HepG2 (cell line): ENCODE measurements around the gene MICAL3. TPM values are rescaled to one million over a fixed set of nuclear protein-coding genes. Genes with fewer than 3 reads are reported as not detected.
A peak's percentile ranks its signal among the peaks of the same experiment; 100 is the strongest.

Experiments used
- HMG20A ChIP-seq: IDR thresholded peaks from 2 replicates; pipeline ENCODE4 v1.6.1; 2016; ENCODE audit warnings: borderline replicate concordance
- HNRNPLL ChIP-seq: fragments of 200-400 bp; formaldehyde crosslinking; IDR thresholded peaks from 2 replicates; pipeline ENCODE4 v1.6.1; 2017; ENCODE audit warnings: mild to moderate bottlenecking, low read depth, low read length; ENCODE audit not compliant: poor library complexity, severe bottlenecking
- HOXA3 ChIP-seq: sonication (generic); formaldehyde crosslinking; IDR thresholded peaks from 2 replicates; pipeline ENCODE4 v1.5.0; 2020; ENCODE audit warnings: missing genetic modification reagents
- ISL2 ChIP-seq: sonication (generic); formaldehyde crosslinking; IDR thresholded peaks from 2 replicates; pipeline ENCODE4 v1.5.0; 2020; ENCODE audit warnings: missing genetic modification reagents
- MZF1 ChIP-seq: sonication (generic); formaldehyde crosslinking; IDR thresholded peaks from 2 replicates; pipeline ENCODE4 v1.8.1; 2023; ENCODE audit warnings: mild to moderate bottlenecking, missing genetic modification reagents, borderline replicate concordance
- NFYC ChIP-seq: IDR thresholded peaks from 2 replicates; pipeline ENCODE4 v1.6.1; 2016; ENCODE audit warnings: missing genetic modification reagents, missing compliant biosample characterization
- RORA ChIP-seq: sonication (generic); formaldehyde crosslinking; IDR thresholded peaks from 2 replicates; pipeline ENCODE4 v1.5.0; 2020; ENCODE audit warnings: mild to moderate bottlenecking, missing genetic modification reagents, moderate library complexity
- SATB2 ChIP-seq: sonication (generic); formaldehyde crosslinking; IDR thresholded peaks from 2 replicates; pipeline ENCODE4 v1.5.0; 2020; ENCODE audit warnings: missing genetic modification reagents
- SMAD3 ChIP-seq: sonication (generic); formaldehyde crosslinking; IDR thresholded peaks from 2 replicates; pipeline ENCODE4 v1.4.0; 2020; ENCODE audit warnings: missing genetic modification reagents
- SSRP1 ChIP-seq: IDR thresholded peaks from 2 replicates; pipeline ENCODE4 v1.6.1; 2016; ENCODE audit warnings: control low read depth
- ZFAT ChIP-seq: sonication (generic); formaldehyde crosslinking; conservative IDR thresholded peaks from 2 replicates; pipeline ENCODE4 v1.8.1; 2023; ENCODE audit warnings: missing genetic modification reagents, inconsistent platforms
- ZNF224 ChIP-seq: sonication (generic); formaldehyde crosslinking; IDR thresholded peaks from 2 replicates; pipeline ENCODE4 v1.5.0; 2020; ENCODE audit warnings: mild to moderate bottlenecking, missing genetic modification reagents
- ZNF30 ChIP-seq: sonication (generic); formaldehyde crosslinking; IDR thresholded peaks from 2 replicates; pipeline ENCODE4 v1.5.0; 2020; ENCODE audit warnings: mild to moderate bottlenecking, missing genetic modification reagents
- ZNF446 ChIP-seq: sonication (generic); formaldehyde crosslinking; IDR thresholded peaks from 2 replicates; pipeline ENCODE4 v1.5.0; 2020; ENCODE audit warnings: mild to moderate bottlenecking, missing genetic modification reagents
- ZNF557 ChIP-seq: sonication (generic); formaldehyde crosslinking; IDR thresholded peaks from 2 replicates; pipeline ENCODE4 v1.4.0; 2020; ENCODE audit warnings: missing genetic modification reagents
- ZNF720 ChIP-seq: sonication (generic); formaldehyde crosslinking; IDR thresholded peaks from 2 replicates; pipeline ENCODE4 v1.4.0; 2020; ENCODE audit warnings: missing genetic modification reagents
- ZSCAN9 ChIP-seq: IDR thresholded peaks from 2 replicates; pipeline ENCODE4 v1.6.1; 2016; ENCODE audit warnings: borderline replicate concordance
- polyA plus RNA-seq, 8 experiments: library from polyadenylated mRNA; depleted of rRNA in 3 of 8; stranded (reverse) in 7 of 8; unstranded in 1 of 8; fragments of >200 nt; fragmentation: Illumina TruSeq in 4 of 8; extraction: Trizol in 4 of 8; gene quantifications; 2 replicates each; pipeline versions ENCODE4 v1.2.1 to v1.2.3, GENCODE V29; 2011 to 2016; ENCODE audit warnings: low read depth in 4 of 8, missing spikeins in 1 of 8, mixed read lengths in 1 of 8; ENCODE audit not compliant: insufficient read depth in 1 of 8
- total RNA-seq, 5 experiments: library from RNA; depleted of rRNA; stranded (reverse); fragments of >200 nt; fragmentation: Illumina TruSeq; extraction: Trizol; gene quantifications; 2 replicates each; pipeline ENCODE4 v1.2.3, GENCODE V29; 2016; ENCODE audit warnings: low read depth in 1 of 5
- TF ChIP-seq, protein P1 (sequence below): conservative IDR thresholded peaks from 2 replicates; pipeline ENCODE4 v1.6.1; 2018; ENCODE audit warnings: missing genetic modification reagents
- TF ChIP-seq, protein P2 (sequence below): sonication (generic); formaldehyde crosslinking; IDR thresholded peaks from 2 replicates; pipeline ENCODE4 v1.5.1; 2020; ENCODE audit warnings: mild to moderate bottlenecking, missing genetic modification reagents
- TF ChIP-seq, protein P3 (sequence below): sonication (generic); formaldehyde crosslinking; IDR thresholded peaks from 2 replicates; pipeline ENCODE4 v1.9.0; 2021; ENCODE audit warnings: missing genetic modification reagents, borderline replicate concordance
- TF ChIP-seq, protein P4 (sequence below): sonication (generic); formaldehyde crosslinking; IDR thresholded peaks from 2 replicates; pipeline ENCODE4 v1.4.0; 2020; ENCODE audit warnings: missing genetic modification reagents, borderline replicate concordance

The MICAL3 gene
- total and polyA plus RNA-seq, 2 of the 13 experiments (the other 11 are each of a cell fraction or from before 2014, with no cell fraction given) = 5.3 to 12.5 TPM

DNA sequence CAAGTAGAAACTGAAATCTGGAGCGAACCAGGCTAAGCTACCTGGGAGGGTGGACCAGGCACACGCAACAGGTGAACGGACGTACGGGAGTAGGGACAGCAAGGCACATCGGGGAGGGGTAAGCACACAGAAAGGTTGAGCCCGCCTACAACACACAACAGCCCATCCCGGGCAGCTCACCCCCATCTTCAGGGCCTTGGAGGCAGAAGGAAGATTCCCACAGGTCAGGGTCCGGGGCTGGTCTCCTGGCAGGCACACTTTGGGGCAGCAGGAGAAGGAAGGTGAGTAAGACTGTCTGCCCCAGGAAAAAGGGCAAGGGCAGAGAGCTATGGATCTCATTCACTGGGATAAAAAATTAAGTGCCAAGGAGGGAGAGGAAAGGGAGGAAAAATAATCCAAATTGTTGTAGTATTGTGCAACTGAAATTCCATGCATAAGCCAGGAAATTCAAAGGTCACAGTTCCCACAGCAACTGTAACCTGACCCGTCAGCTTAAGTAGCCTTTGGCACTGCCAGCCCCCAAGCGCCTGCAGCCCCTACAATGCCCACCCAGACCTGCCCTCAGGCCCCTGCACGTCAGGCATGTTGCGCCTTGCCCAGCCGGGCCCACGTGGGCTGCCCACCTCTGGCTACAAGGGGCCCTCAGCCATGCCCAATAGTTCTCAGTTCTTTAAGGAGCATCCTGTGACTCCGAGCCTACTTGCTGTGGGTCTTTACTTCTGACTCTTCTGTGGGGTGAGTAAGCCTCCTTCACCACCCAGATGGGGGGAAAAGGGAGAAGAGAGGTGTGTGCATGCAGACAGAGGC lies 51.8 kb downstream of the MICAL3 start (continued):
- TF ChIP-seq HNRNPLL = peak; percentile 34
- TF ChIP-seq NFYC (CRISPR knock-in tag) = no peak
- TF ChIP-seq ZNF446 = no peak
- no peak for TF ChIP-seq MZF1 (CRISPR knock-in tag)
- no peak for TF ChIP-seq ZNF557 (CRISPR knock-in tag)
- peak; percentile 77; the same call in 1 of the 2 replicates for TF ChIP-seq ISL2 (CRISPR knock-in tag)
- TF ChIP-seq RORA (CRISPR knock-in tag) = no peak
- TF ChIP-seq, protein P1, sequence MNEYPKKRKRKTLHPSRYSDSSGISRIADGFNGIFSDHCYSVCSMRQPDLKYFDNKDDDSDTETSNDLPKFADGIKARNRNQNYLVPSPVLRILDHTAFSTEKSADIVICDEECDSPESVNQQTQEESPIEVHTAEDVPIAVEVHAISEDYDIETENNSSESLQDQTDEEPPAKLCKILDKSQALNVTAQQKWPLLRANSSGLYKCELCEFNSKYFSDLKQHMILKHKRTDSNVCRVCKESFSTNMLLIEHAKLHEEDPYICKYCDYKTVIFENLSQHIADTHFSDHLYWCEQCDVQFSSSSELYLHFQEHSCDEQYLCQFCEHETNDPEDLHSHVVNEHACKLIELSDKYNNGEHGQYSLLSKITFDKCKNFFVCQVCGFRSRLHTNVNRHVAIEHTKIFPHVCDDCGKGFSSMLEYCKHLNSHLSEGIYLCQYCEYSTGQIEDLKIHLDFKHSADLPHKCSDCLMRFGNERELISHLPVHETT (CRISPR knock-in tag) = no peak
- TF ChIP-seq HMG20A (CRISPR knock-in tag) = peak; percentile 61; the same call in 1 of the 2 replicates
- TF ChIP-seq ZNF720 (CRISPR knock-in tag) = 0 out of 2 replicates have a peak, but pooled peaks have one; percentile 19
- TF ChIP-seq SATB2 (CRISPR knock-in tag) = no peak
- peak; percentile 54; the same call in 1 of the 2 replicates for TF ChIP-seq ZNF224 (CRISPR knock-in tag)
- no peak for TF ChIP-seq ZFAT (CRISPR knock-in tag)
- no peak for TF ChIP-seq ZNF30
- TF ChIP-seq SSRP1 (CRISPR knock-in tag) = no peak
- TF ChIP-seq SMAD3 (CRISPR knock-in tag) = no peak
- TF ChIP-seq, protein P2, sequence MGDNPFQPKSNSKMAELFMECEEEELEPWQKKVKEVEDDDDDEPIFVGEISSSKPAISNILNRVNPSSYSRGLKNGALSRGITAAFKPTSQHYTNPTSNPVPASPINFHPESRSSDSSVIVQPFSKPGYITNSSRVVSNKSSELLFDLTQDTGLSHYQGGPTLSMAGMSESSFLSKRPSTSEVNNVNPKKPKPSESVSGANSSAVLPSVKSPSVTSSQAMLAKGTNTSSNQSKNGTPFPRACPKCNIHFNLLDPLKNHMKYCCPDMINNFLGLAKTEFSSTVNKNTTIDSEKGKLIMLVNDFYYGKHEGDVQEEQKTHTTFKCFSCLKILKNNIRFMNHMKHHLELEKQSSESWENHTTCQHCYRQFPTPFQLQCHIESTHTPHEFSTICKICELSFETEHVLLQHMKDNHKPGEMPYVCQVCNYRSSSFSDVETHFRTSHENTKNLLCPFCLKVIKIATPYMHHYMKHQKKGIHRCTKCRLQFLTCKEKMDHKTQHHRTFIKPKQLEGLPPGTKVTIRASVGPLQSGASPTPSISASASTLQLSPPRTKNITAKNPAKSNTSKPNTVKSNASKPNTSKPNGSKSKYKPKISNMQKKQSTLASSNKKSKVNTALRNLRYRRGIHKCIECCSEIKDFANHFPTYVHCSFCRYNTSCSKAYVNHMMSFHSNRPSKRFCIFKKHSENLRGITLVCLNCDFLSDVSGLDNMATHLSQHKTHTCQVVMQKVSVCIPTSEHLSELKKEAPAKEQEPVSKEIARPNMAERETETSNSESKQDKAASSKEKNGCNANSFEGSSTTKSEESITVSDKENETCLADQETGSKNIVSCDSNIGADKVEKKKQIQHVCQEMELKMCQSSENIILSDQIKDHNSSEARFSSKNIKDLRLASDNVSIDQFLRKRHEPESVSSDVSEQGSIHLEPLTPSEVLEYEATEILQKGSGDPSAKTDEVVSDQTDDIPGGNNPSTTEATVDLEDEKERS (CRISPR knock-in tag) = no peak
- peak; percentile 74 for TF ChIP-seq HOXA3 (CRISPR knock-in tag)
- no peak for TF ChIP-seq ZSCAN9 (CRISPR knock-in tag)
- TF ChIP-seq, protein P3, sequence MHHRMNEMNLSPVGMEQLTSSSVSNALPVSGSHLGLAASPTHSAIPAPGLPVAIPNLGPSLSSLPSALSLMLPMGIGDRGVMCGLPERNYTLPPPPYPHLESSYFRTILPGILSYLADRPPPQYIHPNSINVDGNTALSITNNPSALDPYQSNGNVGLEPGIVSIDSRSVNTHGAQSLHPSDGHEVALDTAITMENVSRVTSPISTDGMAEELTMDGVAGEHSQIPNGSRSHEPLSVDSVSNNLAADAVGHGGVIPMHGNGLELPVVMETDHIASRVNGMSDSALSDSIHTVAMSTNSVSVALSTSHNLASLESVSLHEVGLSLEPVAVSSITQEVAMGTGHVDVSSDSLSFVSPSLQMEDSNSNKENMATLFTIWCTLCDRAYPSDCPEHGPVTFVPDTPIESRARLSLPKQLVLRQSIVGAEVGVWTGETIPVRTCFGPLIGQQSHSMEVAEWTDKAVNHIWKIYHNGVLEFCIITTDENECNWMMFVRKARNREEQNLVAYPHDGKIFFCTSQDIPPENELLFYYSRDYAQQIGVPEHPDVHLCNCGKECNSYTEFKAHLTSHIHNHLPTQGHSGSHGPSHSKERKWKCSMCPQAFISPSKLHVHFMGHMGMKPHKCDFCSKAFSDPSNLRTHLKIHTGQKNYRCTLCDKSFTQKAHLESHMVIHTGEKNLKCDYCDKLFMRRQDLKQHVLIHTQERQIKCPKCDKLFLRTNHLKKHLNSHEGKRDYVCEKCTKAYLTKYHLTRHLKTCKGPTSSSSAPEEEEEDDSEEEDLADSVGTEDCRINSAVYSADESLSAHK (CRISPR knock-in tag) = no peak
- TF ChIP-seq, protein P4, sequence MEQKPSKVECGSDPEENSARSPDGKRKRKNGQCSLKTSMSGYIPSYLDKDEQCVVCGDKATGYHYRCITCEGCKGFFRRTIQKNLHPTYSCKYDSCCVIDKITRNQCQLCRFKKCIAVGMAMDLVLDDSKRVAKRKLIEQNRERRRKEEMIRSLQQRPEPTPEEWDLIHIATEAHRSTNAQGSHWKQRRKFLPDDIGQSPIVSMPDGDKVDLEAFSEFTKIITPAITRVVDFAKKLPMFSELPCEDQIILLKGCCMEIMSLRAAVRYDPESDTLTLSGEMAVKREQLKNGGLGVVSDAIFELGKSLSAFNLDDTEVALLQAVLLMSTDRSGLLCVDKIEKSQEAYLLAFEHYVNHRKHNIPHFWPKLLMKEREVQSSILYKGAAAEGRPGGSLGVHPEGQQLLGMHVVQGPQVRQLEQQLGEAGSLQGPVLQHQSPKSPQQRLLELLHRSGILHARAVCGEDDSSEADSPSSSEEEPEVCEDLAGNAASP (CRISPR knock-in tag) = no peak
